SK-N-SH treated with all-trans-retinoic acid at 6 μM for 48 hours (cell line): Measurements from ENCODE around the gene ZNF276.

Experiments used
- ISL1 ChIP-seq: fragments of 250-450 bp; sonication (Bioruptor Pico); IDR thresholded peaks from 2 replicates; pipeline ENCODE4 v2.1.2; 2022; ENCODE audit warnings: mild to moderate bottlenecking, moderate library complexity
- RARB ChIP-seq: fragments of 250-450 bp; sonication (Bioruptor Pico); IDR thresholded peaks from 2 replicates; pipeline ENCODE4 v1.8.0; 2021; ENCODE audit warnings: mild to moderate bottlenecking, moderate library complexity
- SNAI2 ChIP-seq: fragments of 250-450 bp; sonication (Bioruptor Pico); IDR thresholded peaks from 2 replicates; pipeline ENCODE4 v1.5.0; 2020; ENCODE audit warnings: mild to moderate bottlenecking, moderate library complexity
- ZFP3 ChIP-seq: fragments of 250-450 bp; sonication (Bioruptor Pico); IDR thresholded peaks from 2 replicates; pipeline ENCODE4 v1.5.0; 2020; ENCODE audit warnings: mild to moderate bottlenecking, moderate library complexity
- ZNF565 ChIP-seq: fragments of 450-650 bp; formaldehyde crosslinking; conservative IDR thresholded peaks from 2 replicates; pipeline ENCODE4 v1.5.0; 2020; ENCODE audit warnings: low read depth, mild to moderate bottlenecking, moderate library complexity
- TF ChIP-seq, protein P1 (sequence below): fragments of 250-450 bp; sonication (Bioruptor Pico); IDR thresholded peaks from 2 replicates; pipeline ENCODE4 v1.8.0; 2020; ENCODE audit warnings: mild to moderate bottlenecking, moderate library complexity, borderline replicate concordance

GRCh38 chr16:89722392-89723278, 1.3 kb downstream of the ZNF276 start:
- TF ChIP-seq RARB (no peak), SNAI2 (CRISPR knock-in tag) (no peak), ZFP3 (no peak), ISL1 (CRISPR knock-in tag) (no peak), ZNF565 (CRISPR knock-in tag) (no peak)
- TF ChIP-seq, protein P1, sequence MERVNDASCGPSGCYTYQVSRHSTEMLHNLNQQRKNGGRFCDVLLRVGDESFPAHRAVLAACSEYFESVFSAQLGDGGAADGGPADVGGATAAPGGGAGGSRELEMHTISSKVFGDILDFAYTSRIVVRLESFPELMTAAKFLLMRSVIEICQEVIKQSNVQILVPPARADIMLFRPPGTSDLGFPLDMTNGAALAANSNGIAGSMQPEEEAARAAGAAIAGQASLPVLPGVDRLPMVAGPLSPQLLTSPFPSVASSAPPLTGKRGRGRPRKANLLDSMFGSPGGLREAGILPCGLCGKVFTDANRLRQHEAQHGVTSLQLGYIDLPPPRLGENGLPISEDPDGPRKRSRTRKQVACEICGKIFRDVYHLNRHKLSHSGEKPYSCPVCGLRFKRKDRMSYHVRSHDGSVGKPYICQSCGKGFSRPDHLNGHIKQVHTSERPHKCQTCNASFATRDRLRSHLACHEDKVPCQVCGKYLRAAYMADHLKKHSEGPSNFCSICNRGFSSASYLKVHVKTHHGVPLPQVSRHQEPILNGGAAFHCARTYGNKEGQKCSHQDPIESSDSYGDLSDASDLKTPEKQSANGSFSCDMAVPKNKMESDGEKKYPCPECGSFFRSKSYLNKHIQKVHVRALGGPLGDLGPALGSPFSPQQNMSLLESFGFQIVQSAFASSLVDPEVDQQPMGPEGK (CRISPR knock-in tag): no peak
